Measurements from ENCODE around the gene PCDHGA1.
A peak's percentile ranks its signal among the peaks of the same experiment; 100 is the strongest.
"Not testable (repeated sequence)": the region's sequence is repeated elsewhere in the genome, so short reads cannot be mapped to it uniquely, and the experiment has no call there.

PCDHGA1 gene

DNA sequence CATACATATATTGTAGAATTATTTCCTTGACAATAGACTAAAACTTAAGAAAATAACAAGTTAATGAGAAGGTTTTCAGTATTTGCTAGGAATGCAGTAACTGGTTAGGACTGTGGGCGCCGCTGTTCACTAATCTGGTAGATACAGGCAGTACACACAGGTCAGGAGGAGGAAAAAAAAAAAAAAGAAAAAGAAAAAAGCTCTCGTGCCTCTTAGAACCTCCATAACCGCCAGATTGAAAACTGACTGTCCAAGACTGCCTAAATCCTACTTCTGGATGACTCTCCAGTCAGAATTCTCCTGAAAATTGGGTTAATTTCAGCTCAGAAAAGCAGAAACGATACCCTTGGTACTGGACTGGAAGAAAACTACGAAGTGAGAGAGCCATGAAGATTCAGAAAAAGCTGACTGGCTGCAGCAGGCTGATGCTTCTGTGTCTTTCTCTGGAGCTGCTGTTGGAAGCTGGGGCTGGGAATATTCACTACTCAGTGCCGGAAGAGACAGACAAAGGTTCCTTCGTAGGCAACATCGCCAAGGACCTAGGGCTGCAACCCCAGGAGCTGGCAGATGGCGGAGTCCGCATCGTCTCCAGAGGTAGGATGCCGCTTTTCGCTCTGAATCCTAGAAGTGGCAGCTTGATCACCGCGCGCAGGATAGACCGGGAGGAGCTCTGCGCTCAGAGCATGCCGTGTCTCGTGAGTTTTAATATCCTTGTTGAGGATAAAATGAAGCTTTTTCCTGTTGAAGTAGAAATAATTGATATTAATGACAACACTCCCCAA is at the start of gene PCDHGA1:
Gene PCDHGA1, plus strand, starts transcription at position 216 of the 782 bp plus-strand sequence.
- peak; percentile 34 to 79 for DNase-seq

DNA sequence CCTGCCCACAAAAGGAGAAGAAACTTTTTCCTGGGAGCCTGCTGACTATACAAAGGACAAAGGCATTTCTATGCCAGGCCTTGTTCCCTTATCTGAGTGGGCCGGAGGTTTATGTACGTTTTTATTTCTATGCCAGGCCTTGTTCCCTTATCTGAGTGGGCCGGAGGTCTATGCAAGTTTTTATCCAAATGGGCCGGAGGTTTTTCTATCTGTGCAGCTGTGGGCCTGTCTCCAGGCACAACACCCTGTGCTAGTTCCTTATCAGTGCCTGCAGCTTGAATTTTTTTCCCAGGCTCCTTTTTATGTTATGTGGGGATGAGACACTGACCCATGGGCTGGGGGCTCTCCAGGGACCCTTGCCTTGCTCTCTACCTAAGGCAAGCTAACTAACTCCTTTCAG is 31.9 kb upstream of the PCDHGA1 start:
- DNase-seq, result no peak

DNA sequence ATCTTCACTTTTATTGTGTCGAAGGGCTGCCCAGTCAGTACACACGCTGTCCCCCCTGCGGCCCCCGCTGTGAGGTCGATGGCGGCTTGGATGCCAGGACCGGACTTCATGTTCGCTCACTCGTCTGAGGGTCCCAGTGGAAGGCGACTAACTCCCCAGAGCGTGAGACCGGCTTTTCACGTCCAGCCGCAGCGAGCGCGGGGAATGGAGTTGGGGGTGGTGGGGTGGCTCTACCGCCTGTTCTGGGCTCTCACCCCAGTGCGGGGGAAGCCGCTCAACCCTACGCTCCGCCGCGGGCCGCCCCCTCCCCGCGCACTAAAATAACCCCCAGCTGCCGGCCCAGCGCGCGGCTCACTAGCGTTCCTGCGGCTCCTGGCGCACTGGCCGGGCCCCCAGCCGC is 26.6 kb upstream of the PCDHGA1 start, which contains the start of gene SLC25A2:
Gene SLC25A2, minus strand, starts transcription at position 294 of the 400 bp plus-strand sequence. Its CDS starts 184 bp downstream, at position 110.
- DNase-seq, result no peak

DNA sequence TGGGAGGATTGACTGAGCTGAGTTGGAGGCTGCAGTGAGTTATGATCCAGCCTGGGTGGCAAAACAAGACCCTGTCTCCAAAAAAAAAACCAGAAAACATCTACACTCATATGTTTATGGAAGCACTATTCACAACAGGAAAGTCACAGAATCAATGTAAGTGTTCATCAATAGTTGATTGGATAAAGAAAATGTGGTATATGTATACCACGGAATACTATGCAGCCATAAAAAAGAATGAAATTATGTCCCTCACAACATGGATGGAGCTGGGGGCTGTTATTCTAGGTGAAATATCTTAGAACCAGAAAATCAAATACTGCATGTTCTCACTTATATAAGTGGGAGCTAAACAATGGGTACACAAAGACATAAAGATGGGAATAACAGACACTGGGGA is 23.7 kb upstream of the PCDHGA1 start:
- DNase-seq, result no peak

DNA sequence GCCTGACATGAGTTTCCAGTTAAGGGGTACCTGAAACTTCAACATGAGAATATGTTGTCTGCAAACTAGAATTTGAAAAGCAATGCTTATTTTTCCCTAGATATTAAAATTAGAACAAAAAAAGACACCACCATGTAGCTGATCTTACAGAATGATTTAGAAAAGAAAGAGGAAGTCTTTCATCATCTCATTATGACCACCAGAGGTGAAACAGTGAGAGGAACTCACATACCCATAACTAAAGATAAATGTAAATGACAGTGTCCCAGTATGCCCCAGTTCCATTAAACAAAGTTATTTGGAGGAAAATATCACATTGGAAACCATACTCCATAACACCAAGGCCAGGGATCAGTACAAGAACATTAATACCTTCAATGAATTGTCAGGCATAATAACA is 16.6 kb upstream of the PCDHGA1 start:
- DNase-seq, result no peak

DNA sequence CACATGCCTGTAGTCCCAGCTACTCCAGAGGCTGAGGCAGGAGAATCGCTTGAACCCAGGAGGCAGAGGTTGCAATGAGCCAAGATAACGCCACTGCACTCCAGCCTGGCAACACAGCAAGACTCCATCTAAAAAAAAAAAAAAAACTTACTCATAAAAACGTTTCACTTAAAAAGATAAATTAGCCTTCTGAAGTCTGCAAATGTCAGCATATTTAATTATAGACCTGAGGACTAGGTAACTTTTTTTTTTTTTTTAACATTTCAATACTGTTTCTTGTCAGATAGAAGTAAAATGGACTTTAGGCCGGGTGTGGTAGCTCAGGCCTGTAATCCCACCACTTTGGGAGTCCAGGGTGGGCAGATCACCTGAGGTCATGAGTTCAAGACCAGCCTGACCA is 13.4 kb upstream of the PCDHGA1 start:
- not testable (repeated sequence) for DNase-seq

DNA sequence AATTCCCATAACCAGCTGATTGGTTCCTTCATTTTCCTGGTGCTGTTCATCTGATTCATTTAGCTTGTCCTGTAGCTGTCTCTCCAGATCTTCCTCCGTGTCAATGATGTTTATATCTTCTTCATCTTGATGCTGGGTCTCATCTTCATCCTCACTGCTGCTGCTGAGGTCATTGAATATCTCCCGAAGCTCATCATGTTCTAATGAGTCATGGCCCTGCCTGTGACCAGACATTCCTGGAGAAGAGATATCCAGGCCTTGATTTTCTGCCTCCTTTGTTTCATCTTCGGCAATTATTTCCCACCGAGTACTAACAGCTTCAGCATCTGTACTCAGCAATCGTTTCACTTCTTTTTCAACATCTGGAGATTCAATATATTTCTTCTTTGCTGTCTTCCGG is 11.1 kb upstream of the PCDHGA1 start:
- DNase-seq, result no peak

DNA sequence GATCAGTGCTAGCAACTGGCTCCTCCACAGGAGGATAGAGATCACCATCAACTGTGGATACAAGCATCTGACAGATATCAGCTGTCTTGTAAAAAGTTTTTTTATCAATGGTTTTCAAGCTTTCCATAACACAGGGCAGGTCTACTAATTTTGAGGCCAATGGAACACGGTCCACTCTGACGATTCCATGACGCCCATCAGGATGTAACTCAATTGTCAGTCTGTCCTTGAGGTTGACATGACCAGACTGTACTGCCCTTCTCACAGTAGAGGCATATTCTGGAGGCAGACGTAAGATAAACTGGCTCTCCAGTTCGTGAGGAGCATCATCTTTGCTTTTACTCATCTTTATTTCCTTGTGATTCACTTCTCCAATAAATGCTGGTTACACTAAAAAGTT is 10.6 kb upstream of the PCDHGA1 start:
- no peak for DNase-seq

DNA sequence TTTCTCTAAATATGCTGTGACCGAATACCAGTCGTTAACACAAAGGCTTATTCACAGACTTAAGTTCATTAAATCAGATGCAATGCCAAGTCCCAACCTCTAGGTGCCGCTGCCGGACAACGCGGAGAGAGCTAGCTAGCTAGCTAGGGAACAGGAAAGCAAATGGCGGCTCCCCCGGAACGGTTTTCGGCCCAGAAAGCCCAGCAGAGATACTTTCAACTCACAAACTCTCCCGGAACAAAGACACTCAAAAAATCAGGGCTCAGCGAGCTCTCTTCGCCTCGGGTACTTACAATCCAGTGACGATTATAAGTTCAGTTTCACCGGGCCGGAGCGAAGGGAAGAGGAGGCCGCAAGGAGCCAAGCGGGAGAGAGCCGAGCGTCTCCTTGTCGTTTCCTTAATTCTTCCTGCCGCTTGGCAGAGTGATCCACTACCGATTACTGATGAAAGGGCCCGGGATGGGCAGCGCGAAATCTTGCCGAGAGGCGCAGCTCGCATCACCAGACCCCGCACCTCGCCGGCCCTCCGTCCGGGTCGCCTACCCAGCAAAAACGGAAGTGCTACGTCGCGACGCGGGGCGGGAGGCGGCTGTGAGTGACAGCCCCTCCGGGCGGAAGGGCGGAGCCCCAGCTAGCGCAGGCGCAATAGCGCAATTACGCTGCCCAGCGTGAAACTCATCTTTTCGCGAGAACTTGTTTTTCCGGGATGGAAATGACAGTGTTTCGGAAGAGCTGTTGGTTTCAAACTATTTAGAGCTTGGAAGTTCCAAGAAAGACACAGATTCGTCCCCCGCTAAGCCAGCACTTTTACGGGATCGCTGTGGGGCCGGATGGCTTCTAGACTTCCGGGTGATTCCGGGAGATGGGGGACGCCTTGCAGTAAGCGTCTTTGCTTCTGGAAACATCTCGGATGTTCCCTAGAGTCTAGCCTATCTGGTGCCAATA is 9.8 kb upstream of the PCDHGA1 start, which contains the start of gene TAF7:
Gene TAF7, minus strand, starts transcription at position 560 of the 945 bp plus-strand sequence. CDS start 740 bp downstream, outside the sequence.
- peak; percentile 86 to 94 for DNase-seq

DNA sequence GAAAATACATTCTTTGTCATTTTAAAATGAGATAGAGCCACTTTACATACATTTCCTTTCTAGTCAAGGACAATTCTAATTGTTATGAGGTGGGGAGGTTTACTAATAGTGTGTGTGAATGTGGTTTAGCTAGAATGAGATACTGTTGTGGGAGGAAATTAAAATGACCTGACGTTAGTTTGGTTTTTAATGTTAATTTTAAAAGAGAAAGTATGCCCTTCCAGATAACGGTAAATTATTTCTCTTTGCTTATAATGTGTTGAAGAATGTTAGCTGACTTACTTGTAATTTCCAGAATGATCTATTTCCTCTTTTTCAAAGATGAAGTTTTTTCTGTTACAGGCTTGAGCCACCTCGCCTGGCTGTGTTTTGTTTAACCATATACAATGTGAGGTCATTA is 8.1 kb upstream of the PCDHGA1 start:
- no peak for DNase-seq

DNA sequence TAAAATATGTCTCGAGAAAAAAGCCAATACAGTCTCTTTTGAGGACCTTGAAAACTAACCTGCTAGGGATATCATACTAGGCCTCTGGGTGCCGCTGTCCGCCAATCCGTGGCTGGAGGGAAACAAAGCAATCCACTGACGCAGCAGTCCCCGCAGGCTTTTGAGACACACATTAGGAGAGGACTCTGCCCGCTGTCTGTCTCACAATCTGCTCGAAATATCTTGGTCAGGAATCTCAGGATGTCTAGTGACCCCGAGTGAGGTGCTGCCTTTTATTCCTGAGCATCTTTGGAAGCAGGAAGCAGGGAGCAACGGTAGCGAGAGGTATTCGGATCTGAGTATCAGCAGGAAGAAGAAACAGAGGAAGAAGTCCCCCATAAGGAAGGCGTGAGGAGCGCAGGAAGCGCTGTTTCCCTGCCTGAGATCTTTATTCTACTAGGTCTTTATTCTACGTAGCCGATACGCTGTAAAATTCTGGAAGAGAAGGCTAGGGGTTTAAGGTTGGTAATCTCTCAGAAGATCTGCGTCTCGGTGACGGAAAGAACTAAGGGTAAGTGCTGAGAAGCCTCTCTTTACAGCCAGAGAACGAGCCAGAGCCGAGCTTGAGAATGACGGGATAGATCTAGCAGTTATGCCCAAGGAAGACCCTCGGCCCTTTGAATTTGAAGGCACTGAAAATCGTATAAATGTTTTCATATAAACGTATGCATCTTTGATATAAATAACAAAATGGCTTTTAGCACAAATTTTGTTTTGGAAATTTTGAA is 4.0 kb upstream of the PCDHGA1 start:
- peak; percentile 13 to 76 for DNase-seq

DNA sequence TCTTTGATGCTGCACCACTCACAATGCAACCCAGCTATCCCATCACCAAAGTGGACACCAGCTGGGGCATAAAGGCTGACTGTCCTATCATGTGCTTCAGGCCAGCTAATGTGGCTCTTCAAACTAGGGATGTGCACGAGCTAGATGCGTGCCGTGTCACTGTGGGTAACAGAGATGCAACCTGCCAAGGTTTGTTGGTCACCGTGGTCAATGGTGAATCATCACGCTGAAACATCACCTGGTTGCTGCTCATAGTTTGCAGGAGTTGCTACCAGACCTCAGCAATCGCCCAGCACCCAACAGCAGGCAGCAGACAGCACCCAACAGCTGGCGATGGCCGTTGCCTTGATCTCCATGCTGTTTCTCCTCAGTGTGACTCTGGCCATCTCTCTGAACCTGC is 2.1 kb upstream of the PCDHGA1 start:
- DNase-seq, result no peak

DNA sequence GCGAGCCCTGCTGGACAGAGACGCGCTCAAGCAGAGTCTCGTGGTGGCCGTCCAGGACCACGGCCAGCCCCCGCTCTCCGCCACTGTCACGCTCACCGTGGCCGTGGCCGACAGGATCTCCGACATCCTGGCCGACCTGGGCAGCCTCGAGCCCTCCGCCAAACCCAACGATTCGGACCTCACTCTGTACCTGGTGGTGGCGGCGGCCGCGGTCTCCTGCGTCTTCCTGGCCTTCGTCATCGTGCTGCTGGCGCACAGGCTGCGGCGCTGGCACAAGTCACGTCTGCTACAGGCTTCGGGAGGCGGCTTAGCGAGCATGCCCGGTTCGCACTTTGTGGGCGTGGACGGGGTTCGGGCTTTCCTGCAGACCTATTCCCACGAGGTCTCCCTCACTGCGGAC is 2.3 kb downstream of the PCDHGA1 start:
- not testable (repeated sequence) for DNase-seq

DNA sequence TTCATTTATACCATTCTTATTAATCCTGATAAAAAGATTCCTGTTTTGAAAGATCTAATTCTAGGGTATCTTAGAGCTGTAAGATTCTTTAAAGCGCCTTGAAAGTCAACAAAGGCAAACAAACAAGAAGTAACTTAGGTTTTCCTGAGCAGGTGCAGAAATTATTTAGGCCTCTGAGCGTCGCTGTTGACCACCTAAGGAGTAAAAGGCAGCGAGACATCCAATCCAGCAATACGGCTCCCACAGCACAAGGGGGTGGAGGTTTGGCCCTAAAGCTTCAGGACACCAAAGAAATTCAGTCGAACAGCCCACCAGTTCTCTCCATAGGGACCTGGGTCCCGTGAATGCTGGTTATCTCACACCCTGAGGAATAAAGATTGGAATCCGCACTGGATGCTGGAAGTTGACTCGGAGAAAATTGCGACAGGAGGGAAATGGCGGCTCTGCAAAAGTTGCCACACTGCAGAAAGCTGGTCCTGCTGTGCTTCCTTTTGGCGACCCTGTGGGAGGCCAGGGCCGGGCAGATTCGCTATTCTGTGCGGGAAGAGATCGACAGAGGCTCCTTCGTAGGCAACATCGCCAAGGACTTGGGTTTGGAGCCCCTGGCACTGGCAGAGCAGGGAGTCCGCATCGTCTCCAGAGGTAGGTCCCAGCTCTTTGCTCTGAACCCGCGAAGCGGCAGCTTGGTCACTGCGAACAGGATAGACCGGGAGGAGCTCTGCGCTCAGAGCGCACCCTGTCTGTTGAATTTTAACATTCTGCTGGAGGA is 8.4 kb downstream of the PCDHGA1 start, which contains the start of gene PCDHGA2:
Gene PCDHGA2, plus strand, starts transcription at position 223 of the 769 bp plus-strand sequence.
- peak; percentile 11 to 42 for DNase-seq

DNA sequence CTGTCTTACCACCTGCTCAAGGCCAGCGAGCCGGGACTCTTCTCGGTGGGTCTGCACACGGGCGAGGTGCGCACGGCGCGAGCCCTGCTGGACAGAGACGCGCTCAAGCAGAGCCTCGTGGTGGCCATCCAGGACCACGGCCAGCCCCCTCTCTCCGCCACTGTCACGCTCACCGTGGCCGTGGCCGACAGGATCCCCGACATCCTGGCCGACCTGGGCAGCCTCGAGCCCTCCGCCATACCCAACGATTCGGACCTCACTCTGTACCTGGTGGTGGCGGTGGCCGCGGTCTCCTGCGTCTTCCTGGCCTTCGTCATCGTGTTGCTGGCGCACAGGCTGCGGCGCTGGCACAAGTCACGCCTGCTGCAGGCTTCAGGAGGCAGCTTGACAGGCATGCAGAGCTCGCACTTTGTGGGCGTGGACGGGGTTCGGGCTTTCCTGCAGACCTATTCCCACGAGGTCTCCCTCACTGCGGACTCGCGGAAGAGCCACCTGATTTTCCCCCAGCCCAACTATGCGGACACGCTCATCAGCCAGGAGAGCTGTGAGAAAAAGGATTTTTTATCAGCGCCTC is 10.6 kb downstream of the PCDHGA1 start:
- DNase-seq, result not testable (repeated sequence)

DNA sequence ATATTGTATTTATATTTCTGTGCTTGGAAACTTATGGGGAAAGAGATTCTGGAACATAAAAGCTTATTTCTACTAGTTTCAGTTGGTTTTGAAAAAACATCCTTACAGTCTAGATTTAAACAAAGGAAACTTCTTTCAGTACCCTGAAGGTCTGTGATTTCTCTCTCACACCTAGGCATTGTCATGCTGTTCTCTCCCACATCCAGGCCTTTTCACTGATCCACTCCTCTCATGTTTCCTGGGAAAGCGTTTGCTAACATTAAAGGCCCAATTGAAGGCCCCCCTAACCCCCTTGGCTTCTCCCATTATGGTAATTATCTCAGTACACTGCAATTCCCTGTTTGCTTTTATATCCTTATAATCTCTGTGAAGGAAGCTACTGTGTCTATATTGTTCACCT is 12.5 kb downstream of the PCDHGA1 start:
- DNase-seq, result no peak

DNA sequence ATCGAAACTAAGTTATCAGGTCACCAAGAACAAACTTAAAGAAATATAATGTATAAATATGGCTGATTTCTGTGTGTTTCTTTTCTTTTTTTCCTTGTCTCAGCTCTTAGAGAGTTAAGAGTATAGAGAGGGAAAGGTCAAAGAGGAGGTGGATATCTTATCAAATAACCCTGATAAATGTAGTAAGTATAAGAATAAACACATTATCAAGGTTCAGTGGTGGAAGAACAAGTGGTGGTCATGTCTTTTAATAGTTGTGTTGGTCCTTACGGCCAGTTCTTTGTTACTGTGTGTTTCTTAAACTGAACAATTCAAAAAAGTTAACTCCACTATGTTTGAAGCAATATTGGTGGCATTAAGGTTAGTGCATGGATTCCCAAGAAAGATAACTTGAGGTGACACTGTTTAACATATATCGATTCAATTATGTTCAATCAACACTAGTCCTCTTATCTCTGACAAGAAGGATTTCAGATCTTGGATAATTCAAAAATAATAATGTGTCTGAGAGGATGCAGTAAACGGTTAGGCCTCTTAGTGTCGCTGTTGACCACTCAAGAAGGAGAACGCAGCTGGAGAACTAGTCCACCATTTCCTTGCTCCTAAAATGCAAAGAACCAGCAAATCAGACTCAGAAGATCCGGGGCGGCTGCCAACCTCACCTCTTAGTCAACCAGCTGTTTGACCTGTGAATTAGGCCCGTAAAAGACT is 13.1 kb downstream of the PCDHGA1 start, which contains the start of gene PCDHGA3:
Gene PCDHGA3, plus strand, starts transcription at position 588 of the 711 bp plus-strand sequence. CDS start 205 bp downstream, outside the sequence.
- peak in 1 of 2 experiments; percentile 15 for DNase-seq

DNA sequence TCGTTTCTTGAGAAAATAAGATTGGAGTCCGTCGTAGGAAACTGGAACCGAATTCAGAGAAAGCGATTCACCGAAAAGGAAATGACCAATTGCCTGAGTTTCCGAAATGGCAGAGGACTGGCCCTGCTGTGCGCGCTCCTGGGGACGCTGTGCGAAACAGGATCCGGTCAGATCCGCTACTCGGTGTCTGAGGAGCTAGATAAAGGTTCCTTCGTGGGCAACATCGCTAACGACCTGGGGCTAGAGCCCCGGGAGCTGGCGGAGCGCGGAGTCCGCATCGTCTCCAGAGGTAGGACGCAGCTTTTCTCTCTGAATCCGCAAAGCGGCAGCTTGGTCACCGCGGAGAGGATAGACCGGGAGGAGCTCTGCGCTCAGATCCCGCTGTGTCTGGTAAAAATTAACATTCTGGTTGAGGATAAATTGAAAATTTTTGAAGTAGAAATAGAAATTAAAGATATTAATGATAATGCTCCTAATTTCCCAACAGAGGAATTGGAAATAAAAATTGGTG is 13.7 kb downstream of the PCDHGA1 start:
- DNase-seq, result no peak

DNA sequence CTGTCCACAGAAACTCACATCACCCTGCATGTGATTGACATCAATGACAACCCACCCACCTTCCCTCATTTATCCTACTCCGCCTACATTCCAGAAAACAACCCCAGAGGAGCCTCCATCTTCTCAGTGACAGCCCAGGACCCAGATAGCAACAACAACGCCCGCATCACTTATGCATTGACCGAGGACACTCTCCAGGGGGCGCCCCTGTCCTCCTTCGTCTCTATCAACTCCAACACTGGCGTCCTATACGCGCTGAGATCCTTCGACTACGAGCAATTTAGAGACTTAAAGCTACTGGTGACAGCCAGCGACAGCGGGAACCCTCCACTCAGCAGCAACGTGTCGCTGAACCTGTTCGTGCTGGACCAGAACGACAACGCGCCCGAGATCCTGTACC is 15.0 kb downstream of the PCDHGA1 start:
- no peak for DNase-seq

DNA sequence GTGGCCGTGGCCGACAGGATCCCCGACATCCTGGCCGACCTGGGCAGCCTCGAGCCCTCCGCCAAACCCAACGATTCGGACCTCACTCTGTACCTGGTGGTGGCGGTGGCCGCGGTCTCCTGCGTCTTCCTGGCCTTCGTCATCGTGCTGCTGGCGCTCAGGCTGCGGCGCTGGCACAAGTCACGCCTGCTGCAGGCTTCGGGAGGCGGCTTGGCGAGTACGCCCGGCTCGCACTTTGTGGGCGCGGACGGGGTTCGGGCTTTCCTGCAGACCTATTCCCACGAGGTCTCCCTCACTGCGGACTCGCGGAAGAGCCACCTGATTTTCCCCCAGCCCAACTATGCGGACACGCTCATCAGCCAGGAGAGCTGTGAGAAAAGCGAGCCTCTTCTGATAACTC is 15.7 kb downstream of the PCDHGA1 start:
- DNase-seq, result not testable (repeated sequence)

All from NCI-H526 (cell line).